GM18519 (cell line): ENCODE measurements around the gene KIF16B.

Experiments
- ATAC-seq: cut with Tn5 transposase; IDR thresholded peaks from one replicate; pipeline ENCODE4 v1.9.1; 2021; ENCODE audit warnings: mild to moderate bottlenecking, moderate library complexity; ENCODE audit not compliant: unreplicated experiment, low FRiP score

Gene KIF16B

DNA sequence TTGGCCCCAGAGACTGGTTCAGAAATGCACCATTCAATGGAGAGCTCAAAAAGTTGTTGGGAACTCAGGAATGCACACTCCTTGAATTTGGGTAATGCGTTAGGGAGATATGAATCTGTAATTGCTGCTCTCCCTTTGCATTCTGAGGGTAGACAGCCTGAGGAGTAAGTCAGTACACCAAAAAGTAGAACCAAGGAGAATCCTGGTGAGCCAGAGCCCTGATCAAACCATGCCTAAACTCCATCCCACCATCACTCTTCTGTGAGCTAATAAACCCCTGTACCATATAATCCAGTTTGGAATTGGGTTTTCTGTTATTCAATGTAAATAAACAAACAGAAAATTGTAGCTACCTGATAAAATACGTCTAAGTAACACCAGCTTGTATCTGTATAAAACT, 90.2 kb downstream of the KIF16B start:
- ATAC-seq = no peak

DNA sequence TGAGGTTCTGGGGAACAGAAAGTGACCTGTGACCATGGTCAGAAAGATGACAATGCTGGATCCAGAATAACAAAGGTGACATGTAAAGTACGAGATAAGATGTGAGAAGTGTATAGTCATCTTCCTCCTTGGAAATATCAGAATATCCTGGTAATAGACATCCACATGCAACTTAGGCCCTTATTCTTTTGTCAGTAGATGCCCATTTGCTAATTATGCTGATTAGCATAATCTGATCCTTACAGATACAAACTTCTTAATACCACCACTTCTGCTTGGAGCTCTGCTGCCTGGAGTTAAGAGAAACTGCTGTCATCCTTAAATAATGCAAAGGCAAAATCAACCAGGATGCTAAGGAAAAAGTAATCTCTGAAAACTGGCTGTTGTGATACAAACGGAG, 91.3 kb downstream of the KIF16B start:
- ATAC-seq = no peak

DNA sequence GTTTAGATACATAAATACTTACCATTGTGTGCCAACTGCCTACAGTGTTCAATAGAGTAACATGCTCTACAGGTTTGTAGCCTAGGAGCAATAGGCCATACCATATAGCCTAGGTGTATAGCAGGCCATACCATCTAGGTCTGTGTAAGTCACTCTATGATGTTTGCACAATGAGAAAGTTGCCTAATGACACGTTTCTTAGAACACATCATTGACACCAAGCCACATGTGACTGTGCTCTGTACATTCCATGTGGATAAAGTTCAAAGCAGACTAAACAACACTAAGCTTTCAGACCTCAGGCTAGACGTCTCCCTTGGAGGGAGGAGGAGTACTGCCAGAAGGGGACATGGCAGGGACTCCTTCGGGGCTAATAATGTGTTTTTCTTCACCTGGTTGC, 93.6 kb downstream of the KIF16B start:
- ATAC-seq = no peak

GRCh38 chr20:16477632-16478031, 95.6 kb downstream of the KIF16B start:
- no peak for ATAC-seq

DNA sequence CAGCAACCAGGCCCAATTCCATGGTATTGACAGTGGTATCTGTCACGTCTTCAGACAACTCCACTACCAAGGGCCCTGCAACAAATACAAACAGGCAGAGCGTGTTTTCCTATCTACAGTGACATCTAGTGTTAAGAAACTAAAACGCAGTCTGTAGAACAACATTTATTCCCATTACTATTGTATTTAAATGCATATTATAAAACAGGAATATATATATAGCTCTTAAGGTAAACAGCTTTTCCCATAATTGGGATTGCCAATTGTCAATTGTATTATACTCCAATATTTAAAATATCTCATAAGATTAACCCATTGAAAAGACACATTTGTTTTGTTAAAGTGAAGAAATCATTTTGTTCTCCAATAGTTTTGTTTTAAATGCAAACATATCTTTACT, 97.2 kb downstream of the KIF16B start:
- ATAC-seq = peak; percentile 66

- no peak for ATAC-seq
These were observed 98.0 kb downstream of the KIF16B start for GRCh38 chr20:16475225-16475624.

GRCh38 chr20:16474363-16474762, 98.9 kb downstream of the KIF16B start:
- no peak for ATAC-seq

- ATAC-seq = no peak
These were observed 101.0 kb downstream of the KIF16B start for GRCh38 chr20:16472045-16472872.

- ATAC-seq = no peak
These were observed 103.8 kb downstream of the KIF16B start for GRCh38 chr20:16469395-16469905.

DNA sequence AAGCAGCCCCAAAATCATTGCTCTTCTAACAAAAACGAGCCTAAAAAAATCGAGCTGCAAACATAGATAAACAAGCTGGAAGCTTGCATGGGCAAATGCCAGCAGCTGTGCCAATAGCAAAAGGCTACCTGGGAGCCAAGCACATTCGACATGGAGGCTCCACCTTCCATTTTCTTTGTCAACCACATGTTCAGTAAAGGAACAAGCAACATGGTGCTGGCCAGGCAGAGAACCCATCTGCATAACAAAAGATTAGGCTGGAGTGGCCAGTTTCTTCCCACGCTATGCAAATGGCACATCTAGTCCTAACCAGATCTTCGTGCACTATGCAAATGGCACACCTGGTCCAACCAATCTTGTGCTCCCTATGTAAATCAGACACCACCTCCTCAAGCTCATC, 110.5 kb downstream of the KIF16B start:
- no peak for ATAC-seq

- no peak for ATAC-seq
These were observed 114.1 kb downstream of the KIF16B start for GRCh38 chr20:16459019-16459700.

GRCh38 chr20:16457514-16457913, 115.7 kb downstream of the KIF16B start:
- ATAC-seq = no peak

DNA sequence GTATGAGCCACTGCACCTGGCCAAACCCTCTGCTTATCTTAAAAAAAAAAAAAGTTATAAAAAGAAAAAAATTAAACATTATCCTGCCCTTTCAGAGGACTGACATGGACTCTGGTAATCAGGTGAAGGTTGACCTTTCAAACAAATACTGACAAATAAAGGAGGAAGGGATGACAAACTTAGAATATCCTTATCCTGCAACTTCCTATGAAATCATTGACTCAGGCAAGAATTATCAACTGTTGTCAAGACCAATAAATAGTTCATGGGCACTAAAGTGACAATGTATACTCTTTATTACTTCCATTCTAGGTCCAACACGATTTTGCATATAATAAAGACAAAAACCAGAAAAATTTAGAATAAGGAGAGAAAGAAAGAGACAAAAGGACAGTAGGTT, 117.9 kb downstream of the KIF16B start:
- no peak for ATAC-seq

GRCh38 chr20:16451982-16452381, 121.3 kb downstream of the KIF16B start:
- ATAC-seq = no peak

DNA sequence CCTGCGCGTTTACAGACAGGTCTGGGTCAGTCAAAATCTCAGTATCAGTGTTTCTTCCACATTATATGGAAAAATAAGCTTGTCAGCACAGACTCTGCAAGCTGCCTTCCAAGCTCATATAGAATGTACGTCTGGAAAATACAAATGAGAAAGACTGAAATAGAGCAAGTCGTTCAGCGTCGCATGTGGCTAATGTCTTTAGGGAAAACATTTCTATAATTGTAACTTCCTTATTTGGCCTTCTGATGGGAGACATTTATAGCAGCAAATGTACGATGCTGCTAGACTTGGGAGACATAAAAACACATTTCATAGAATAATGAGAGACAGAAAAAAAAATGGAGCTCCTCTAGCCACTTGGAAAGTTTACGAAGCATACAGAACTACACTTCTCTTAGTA, 122.2 kb downstream of the KIF16B start:
- ATAC-seq = no peak

DNA sequence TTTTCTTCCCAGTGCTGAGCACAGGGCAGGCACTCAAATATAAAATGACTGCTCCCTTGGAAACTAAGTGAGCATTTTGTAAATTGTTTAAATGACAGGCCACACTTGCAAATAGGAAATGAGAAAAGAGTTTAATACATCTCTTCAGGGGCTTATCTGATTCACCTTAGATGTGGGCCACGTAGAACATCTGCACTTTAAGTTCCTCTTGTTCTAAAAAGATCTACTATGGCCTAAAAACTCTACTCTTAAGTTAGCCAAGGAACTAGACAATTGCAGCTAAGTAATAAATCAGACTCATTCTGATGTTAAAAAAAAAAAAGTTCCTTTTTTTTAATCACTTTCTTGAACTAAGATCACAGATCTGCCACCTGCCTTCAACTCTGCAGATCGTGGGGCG, 126.3 kb downstream of the KIF16B start:
- ATAC-seq = no peak

DNA sequence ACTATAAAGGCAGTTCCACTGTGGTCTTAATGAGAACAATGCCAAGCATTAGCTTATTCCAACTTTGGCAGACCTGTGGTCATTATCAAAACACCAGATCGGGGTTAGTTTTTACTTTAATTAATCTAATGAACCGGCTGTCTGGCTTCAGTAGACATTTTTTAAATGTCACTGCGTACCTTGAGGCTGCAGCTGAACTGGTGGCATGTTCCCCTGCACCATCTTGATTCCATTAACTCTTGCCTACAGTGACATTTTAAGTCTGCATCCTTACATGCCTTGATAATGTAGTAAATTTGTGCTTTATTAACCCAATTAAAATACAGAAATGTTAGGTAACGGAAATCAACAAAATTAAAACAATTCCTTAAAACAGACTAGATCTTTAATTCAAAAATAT, 127.0 kb downstream of the KIF16B start:
- ATAC-seq = no peak

DNA sequence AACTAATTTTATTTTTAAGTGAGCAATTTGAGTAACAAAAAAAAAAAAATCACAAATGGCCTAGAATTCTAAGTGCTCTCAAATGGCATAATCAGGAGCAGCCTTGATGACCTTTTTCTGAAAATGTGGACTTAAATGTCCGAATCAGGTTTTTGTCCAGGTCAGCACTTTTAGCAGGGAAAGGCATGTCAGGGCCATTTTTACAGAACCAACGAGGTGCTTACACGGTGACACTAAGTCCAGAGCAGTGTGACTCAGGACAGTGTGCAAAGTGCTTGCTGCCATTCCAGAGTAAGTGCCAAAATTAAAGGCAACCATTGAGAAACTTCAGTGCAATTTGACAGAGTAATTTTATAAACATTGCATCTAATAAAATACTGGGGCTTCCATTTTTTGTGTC, 127.8 kb downstream of the KIF16B start:
- no peak for ATAC-seq

GRCh38 chr20:16444057-16444777, 129.0 kb downstream of the KIF16B start:
- ATAC-seq = no peak

GRCh38 chr20:16441546-16442164, 131.6 kb downstream of the KIF16B start:
- no peak for ATAC-seq

GRCh38 chr20:16440686-16441085, 132.6 kb downstream of the KIF16B start:
- ATAC-seq = no peak
